ENCODE data around the gene ESR2.
A peak's percentile ranks its signal among the peaks of the same experiment; 100 is the strongest.
"Not testable (repeated sequence)": the region's sequence is repeated elsewhere in the genome, so short reads cannot be mapped to it uniquely, and the experiment has no call there.

Gene ESR2

GRCh38 chr14:64198486-64198885 lies 95.7 kb downstream of the ESR2 start:
- DNase-seq (ENCODE audit: low read depth, low spot score), result no peak

GRCh38 chr14:64197996-64198395 lies 96.2 kb downstream of the ESR2 start:
- no peak for DNase-seq (ENCODE audit: low read depth, low spot score)

DNA sequence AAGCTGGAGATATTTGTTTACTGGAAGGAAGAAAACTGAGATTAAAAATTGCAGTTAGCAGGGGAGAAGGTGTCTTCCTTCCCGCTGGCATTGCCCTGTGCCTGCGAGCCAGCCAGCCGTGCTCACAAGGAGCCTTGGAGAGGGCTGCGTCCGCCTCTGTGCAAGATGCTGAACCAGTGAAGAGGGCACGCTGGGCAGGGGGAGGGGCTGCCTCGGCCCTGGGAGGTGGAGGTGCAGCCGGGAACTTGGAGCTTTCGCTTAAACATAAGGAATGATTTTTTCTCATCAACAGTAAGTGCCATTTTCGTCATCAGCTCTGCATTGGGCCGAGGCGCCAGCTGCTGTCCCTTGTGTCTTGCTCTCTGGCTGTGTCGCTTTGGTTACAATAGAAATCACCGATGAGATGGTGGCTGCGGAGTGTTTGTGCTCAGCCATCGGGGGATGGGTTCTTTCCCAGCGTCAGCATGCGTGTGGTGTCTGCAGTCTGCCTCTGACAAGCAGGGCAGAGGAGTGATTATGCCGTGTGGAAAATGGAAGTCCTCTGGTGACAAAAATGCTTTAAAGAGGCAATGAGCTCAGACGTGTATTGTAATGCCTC lies 97.3 kb downstream of the ESR2 start:
- DNase-seq (ENCODE audit: low read depth, low spot score), result peak; percentile 77

DNA sequence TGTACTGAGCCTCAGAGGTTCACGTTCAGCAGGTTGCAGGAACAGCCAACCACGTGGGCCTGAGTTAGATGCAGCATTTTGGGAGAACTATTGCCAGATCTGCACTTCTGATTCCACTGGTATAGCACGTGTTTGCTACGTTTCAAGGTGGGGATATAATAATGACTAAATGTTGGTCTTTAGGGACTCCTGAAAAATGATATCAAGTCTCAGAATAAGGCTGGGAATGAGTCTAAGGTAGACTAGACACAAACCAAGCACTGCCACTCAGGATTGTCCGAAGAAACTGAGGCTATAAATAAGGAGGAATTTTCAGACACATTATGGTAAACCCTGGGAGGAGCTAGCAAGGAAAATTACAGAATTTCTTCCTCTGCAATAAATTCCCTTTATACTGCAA lies 98.1 kb downstream of the ESR2 start:
- no peak for DNase-seq (ENCODE audit: low read depth, low spot score)

DNA sequence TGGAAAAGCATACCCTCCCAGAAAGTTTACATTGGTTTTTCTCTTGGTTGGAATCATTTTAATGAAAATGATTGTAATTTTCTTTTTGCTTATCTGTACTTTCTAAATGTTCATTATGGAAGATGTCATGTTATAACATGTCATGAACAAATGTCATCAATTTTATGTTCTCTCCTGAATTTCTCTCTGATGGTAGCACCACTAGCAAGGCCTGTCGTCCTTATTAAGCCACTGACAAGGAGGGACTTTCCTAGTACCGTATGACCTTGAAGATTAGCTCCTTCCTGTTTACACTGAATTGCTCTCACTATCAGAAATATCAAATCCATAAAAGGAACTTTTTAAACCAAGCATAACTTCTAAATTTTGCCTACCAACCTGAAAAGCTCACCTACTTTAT lies 99.0 kb downstream of the ESR2 start:
- DNase-seq (ENCODE audit: low read depth, low spot score), result no peak

DNA sequence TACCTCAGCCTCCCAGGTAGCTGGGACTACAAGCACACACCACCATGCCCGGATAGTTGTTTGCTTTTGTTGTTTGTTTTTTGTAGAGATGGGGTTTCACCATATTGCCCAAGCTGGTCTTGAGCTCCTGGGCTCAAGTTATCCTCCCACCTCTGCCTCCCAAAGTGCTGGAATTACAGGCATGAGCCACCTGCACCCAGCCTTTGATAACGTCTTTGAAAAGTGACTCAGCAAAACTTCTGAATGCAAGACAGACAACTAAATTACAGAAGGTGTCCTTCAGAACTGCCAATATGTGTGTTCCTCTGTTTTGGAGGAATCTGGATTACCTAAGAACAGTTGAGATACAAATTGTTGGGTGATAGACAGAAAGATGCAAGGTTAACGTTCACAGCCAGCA lies 99.8 kb downstream of the ESR2 start:
- no peak for DNase-seq (ENCODE audit: low read depth, low spot score)

DNA sequence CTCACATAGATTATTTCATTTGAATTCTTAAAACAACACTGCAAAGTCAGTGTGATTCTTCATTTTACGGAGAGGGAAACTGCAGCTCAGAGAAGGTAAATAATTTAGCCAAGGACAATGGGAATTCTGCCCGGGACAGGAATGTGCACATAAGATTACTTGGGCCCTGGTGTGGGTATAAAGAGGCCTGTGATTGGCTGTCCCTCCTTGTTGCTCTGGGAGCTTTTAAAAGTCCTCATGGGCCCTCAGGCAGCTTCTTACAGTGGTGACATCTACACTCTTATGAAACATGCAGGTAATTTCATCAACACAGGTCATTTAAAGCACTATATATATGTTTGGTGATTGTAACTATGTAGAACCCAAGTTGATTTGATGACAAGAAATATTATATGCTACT lies 100.3 kb downstream of the ESR2 start:
- DNase-seq (ENCODE audit: low read depth, low spot score), result no peak

DNA sequence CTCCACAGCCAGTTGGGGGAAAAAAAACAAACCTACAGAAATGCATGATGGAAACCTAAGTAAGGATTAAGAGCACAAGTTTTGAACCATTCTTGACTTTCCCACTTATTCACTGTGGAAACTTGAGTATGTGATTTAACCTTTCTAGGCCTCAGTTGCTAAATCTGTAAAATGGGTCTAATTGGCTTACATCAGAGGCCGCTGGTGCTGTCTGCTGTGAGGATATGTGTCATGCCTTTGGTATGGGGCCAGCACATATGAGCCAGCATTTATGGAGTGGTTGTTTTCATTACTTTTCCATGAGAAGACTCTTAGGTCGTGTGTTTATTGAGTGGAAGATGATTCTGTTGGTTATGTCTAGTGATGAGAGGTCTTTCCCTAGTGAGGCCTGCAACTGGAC lies 102.4 kb downstream of the ESR2 start:
- DNase-seq (ENCODE audit: low read depth, low spot score), result peak; percentile 55

DNA sequence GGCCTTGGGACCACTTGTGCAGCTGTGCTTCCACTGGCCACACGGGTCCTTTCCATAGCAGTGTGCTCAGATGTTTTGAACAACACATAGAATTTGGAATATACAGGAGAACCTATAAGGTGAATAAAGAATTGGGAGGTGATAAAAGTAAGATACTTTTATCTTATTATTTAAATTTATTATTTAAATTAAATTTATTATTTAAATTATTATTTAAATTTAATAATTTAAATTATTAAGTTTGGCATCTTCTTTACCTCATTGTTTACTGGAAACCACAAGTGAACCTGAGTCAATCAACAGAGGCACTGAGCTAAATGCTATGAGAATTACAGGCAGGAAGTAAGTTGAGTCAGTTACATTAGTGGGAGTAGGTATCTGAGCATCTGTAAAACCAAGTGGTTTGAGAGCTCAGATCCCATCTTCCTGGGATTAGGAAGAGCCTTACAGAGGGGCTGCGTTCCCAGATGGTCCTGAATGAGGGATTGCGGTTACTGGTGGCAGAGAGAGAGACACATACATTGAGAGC lies 103.1 kb downstream of the ESR2 start:
- DNase-seq (ENCODE audit: low read depth, low spot score), result no peak

DNA sequence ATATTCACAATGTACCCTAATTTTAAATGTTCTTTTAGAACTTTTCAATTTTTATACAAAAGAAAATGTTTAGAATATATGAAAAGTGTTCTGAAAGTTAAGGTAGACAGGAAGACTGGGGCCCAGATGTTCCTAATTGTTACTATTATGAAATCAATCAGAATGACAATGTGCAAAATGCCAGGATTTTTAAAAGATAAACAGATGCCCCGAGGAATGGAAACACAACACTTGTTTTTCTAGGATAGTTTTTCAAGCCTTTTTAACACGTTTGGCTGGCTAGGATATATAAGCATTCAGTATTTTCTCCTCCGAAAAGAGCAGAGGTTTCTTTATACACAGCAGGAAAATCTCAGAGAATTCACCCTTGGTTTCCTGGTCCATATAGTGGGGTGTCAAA lies 106.8 kb downstream of the ESR2 start:
- DNase-seq (ENCODE audit: low read depth, low spot score), result no peak

- peak; percentile 7 for DNase-seq (ENCODE audit: low read depth, low spot score)
These were observed 107.7 kb downstream of the ESR2 start for GRCh38 chr14:64186231-64187129.

- DNase-seq (ENCODE audit: low read depth, low spot score), result no peak
These were observed 109.0 kb downstream of the ESR2 start for GRCh38 chr14:64185184-64185583.

- no peak for DNase-seq (ENCODE audit: low read depth, low spot score)
These were observed 110.0 kb downstream of the ESR2 start for GRCh38 chr14:64184103-64184729.

GRCh38 chr14:64182908-64183307 lies 111.3 kb downstream of the ESR2 start:
- not testable (repeated sequence) for DNase-seq (ENCODE audit: low read depth, low spot score)

- no peak for DNase-seq (ENCODE audit: low read depth, low spot score)
These were observed 115.4 kb downstream of the ESR2 start for GRCh38 chr14:64178814-64179213.

GRCh38 chr14:64176330-64176729 lies 117.8 kb downstream of the ESR2 start:
- no peak for DNase-seq (ENCODE audit: low read depth, low spot score)

DNA sequence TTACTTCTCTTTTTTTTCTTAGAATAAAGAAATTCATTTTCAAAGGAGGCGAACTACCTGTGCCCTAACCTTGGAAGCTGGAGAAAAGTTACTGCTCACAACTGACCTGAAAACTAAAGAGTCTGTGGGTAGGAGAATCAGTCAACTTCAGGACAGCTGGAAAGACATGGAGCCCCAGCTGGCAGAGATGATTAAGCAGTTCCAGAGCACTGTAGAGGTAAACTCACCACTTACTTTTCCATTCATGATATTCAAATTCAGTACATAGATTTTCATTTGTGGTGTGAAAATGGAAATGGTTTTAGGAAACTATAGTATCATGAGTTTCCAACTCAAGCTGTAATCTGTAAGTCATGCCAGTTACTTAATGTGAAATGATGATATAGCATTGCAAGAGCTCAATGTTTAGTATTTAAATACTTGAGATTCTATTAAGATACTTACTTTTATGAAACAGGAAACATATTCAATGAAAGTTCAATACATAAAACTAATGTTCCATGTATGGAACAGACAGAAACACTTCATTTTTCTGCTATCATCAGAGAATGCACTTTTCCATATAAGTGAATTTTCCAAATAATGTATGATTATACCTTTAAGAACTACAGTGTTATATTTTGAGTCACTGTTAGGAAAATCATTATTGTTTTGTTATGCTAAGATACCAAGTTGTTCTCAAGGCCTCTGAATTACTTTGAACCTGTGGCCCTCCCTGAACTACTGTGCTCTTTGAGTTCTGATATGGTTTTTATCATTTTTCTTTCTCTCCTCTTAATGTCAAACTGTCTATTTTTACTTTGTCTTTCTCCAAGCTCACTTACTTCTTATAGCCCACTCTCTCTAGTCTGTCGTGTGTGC lies 119.0 kb downstream of the ESR2 start:
- no peak for DNase-seq (ENCODE audit: low read depth, low spot score)

- no peak for DNase-seq (ENCODE audit: low read depth, low spot score)
These were observed 124.0 kb downstream of the ESR2 start for GRCh38 chr14:64170181-64170580.

DNA sequence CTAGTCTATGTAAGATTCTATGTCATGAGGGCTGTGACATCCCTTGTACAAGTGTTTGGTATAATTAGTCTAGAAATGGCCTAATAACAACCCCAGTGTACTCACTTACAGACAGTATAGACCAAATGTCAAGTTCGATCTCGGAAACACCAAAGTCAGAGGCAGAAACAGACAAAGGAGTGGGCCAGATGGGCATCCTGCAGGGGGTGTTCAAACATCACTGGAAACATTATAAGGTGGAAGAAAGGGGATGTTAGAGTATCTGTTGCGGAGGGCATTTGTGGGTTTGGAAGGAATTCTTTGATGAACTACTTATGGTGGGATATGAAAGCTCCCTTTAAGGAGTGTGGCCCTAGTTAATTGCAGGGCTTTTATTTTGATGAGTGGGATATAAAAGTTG lies 134.6 kb downstream of the ESR2 start:
- no peak for DNase-seq (ENCODE audit: low read depth, low spot score)

- no peak for DNase-seq (ENCODE audit: low read depth, low spot score)
These were observed 135.6 kb downstream of the ESR2 start for GRCh38 chr14:64158608-64159007.

DNA sequence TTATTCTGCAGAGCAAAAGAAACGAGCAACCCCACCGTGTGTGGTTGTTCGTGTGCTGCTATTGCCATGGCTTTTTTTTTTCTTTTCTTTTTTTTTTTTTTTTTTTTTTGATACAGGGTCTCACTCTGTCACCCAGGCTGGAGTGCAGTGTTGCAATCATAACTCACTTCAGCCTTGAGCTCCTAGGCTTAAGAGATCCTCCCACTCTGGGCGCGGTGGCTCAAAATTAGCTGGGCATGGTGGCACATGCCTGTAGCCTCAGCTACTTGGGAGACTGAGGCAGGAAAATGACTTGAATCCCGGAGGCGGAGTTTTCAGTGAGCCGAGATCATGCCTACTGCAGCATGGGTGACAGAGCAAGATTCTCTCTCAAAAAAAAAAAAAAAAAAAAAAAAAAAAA lies 144.2 kb downstream of the ESR2 start:
- no peak for DNase-seq (ENCODE audit: low read depth, low spot score)

Measured in astrocyte of the hippocampus (primary cell).